WTC11 (cell line): ENCODE data around the gene TLX2. TPM values are rescaled to one million over a fixed set of nuclear protein-coding genes. Genes with fewer than 3 reads are reported as not detected.

Source experiments
- ATAC-seq: fragments of 200-7000 bp; cut with Tn5 transposase; 2 replicates; pipeline ENCODE4 v1.10.0; 2021; ENCODE audit warnings: mild to moderate bottlenecking, moderate library complexity
- CTCF ChIA-PET: fragments of 300-600 bp; sonication (Branson Sonifier 250); formaldehyde crosslinking; loops from one replicate; lab custom pipeline; 2021; ENCODE audit warnings: antibody characterized with exemption; lab: Charles Lee
- POLR2A ChIA-PET: fragments of 350-600 bp; sonication (Branson Sonifier 250); formaldehyde crosslinking; loops from one replicate; lab custom pipeline; 2021; ENCODE audit warnings: antibody characterized with exemption; lab: Charles Lee
- DNase-seq: peaks from one replicate; pipeline ENCODE4 v3.0.0; 2021; ENCODE audit warnings: low spot score
- H3K27ac Mint-ChIP-seq: 2 replicates; pipeline ENCODE4 v1.8.0; 2021; ENCODE audit warnings: mixed read lengths
- H3K27me3 Mint-ChIP-seq: 2 replicates; pipeline ENCODE4 v1.8.0; 2021; ENCODE audit warnings: low read depth, mild to moderate bottlenecking, moderate library complexity, mixed read lengths
- H3K36me3 Mint-ChIP-seq: 2 replicates; pipeline ENCODE4 v1.8.0; 2021; ENCODE audit warnings: mixed read lengths
- H3K4me1 Mint-ChIP-seq: 2 replicates; pipeline ENCODE4 v1.8.0; 2022; ENCODE audit warnings: mixed read lengths
- H3K4me3 Mint-ChIP-seq: 2 replicates; pipeline ENCODE4 v1.8.0; 2021; ENCODE audit warnings: mild to moderate bottlenecking, moderate library complexity, mixed read lengths
- H3K9me3 Mint-ChIP-seq: 2 replicates; pipeline ENCODE4 v1.8.0; 2021; ENCODE audit warnings: mixed read lengths
- ATF3 ChIP-seq: sonication (generic); formaldehyde crosslinking; conservative IDR thresholded peaks from 2 replicates; pipeline ENCODE4 v1.8.1; 2022; ENCODE audit warnings: mild to moderate bottlenecking, missing genetic modification reagents
- ATF6 ChIP-seq: sonication (generic); formaldehyde crosslinking; IDR thresholded peaks from 2 replicates; pipeline ENCODE4 v1.8.1; 2023; ENCODE audit warnings: mild to moderate bottlenecking, missing genetic modification reagents
- CREB1 ChIP-seq: sonication (generic); formaldehyde crosslinking; IDR thresholded peaks from 2 replicates; pipeline ENCODE4 v1.8.0; 2023; ENCODE audit warnings: mild to moderate bottlenecking, missing genetic modification reagents
- CTCF ChIP-seq: fragments of 200-600 bp; IDR thresholded peaks from 2 replicates; pipeline ENCODE4 v1.8.0; 2022; ENCODE audit warnings: antibody characterized with exemption
- EMX1 ChIP-seq: fragments of 250-450 bp; sonication (Bioruptor Pico); IDR thresholded peaks from 2 replicates; pipeline ENCODE4 v1.8.0; 2021; ENCODE audit warnings: mild to moderate bottlenecking
- ESRRA ChIP-seq: sonication (generic); formaldehyde crosslinking; IDR thresholded peaks from 2 replicates; pipeline ENCODE4 v1.8.1; 2022; ENCODE audit warnings: mild to moderate bottlenecking, missing genetic modification reagents, borderline replicate concordance
- FOXJ3 ChIP-seq: sonication (generic); formaldehyde crosslinking; IDR thresholded peaks from 2 replicates; pipeline ENCODE4 v1.9.0; 2021; ENCODE audit warnings: missing genetic modification reagents, mild to moderate bottlenecking, borderline replicate concordance
- NFATC4 ChIP-seq: fragments of 250-450 bp; sonication (Bioruptor Pico); IDR thresholded peaks from 2 replicates; pipeline ENCODE4 v1.9.0; 2021; ENCODE audit warnings: mild to moderate bottlenecking
- RELA ChIP-seq: sonication (generic); formaldehyde crosslinking; IDR thresholded peaks from 2 replicates; pipeline ENCODE4 v1.8.1; 2022; ENCODE audit warnings: missing genetic modification reagents, mild to moderate bottlenecking, borderline replicate concordance
- ZBTB43 ChIP-seq: sonication (generic); formaldehyde crosslinking; IDR thresholded peaks from 2 replicates; pipeline ENCODE4 v1.8.1; 2023; ENCODE audit warnings: mild to moderate bottlenecking, missing genetic modification reagents
- ZNF263 ChIP-seq: sonication (generic); formaldehyde crosslinking; IDR thresholded peaks from 2 replicates; pipeline ENCODE4 v1.8.1; 2022; ENCODE audit warnings: low read depth, mild to moderate bottlenecking, moderate library complexity, missing genetic modification reagents
- total RNA-seq: library from RNA; stranded (reverse); gene quantifications from 3 replicates; pipeline ENCODE4 v1.2.3, GENCODE V29; 2021
- TF ChIP-seq, protein P1 (sequence below): fragments of 250-450 bp; sonication (Bioruptor Pico); IDR thresholded peaks from 2 replicates; pipeline ENCODE4 v1.9.0; 2021; ENCODE audit warnings: mild to moderate bottlenecking, borderline replicate concordance
- TF ChIP-seq, protein P2 (sequence below): fragments of 250-450 bp; sonication (Bioruptor Pico); IDR thresholded peaks from 2 replicates; pipeline ENCODE4 v1.9.0; 2021; ENCODE audit warnings: mild to moderate bottlenecking
- TF ChIP-seq, protein P3 (sequence below): sonication (generic); formaldehyde crosslinking; IDR thresholded peaks from 2 replicates; pipeline ENCODE4 v1.8.0; 2022; ENCODE audit warnings: mild to moderate bottlenecking, missing genetic modification reagents
- TF ChIP-seq, protein P4 (sequence below): sonication (generic); formaldehyde crosslinking; IDR thresholded peaks from 2 replicates; pipeline ENCODE4 v1.8.0; 2022; ENCODE audit warnings: mild to moderate bottlenecking, missing genetic modification reagents

TLX2 gene
- total RNA-seq, 1 experiment from 2014 or later = 0.26 TPM

- no peak for TF ChIP-seq CTCF
- TF ChIP-seq FOXJ3 (CRISPR knock-in tag) = no peak
- TF ChIP-seq, protein P1, sequence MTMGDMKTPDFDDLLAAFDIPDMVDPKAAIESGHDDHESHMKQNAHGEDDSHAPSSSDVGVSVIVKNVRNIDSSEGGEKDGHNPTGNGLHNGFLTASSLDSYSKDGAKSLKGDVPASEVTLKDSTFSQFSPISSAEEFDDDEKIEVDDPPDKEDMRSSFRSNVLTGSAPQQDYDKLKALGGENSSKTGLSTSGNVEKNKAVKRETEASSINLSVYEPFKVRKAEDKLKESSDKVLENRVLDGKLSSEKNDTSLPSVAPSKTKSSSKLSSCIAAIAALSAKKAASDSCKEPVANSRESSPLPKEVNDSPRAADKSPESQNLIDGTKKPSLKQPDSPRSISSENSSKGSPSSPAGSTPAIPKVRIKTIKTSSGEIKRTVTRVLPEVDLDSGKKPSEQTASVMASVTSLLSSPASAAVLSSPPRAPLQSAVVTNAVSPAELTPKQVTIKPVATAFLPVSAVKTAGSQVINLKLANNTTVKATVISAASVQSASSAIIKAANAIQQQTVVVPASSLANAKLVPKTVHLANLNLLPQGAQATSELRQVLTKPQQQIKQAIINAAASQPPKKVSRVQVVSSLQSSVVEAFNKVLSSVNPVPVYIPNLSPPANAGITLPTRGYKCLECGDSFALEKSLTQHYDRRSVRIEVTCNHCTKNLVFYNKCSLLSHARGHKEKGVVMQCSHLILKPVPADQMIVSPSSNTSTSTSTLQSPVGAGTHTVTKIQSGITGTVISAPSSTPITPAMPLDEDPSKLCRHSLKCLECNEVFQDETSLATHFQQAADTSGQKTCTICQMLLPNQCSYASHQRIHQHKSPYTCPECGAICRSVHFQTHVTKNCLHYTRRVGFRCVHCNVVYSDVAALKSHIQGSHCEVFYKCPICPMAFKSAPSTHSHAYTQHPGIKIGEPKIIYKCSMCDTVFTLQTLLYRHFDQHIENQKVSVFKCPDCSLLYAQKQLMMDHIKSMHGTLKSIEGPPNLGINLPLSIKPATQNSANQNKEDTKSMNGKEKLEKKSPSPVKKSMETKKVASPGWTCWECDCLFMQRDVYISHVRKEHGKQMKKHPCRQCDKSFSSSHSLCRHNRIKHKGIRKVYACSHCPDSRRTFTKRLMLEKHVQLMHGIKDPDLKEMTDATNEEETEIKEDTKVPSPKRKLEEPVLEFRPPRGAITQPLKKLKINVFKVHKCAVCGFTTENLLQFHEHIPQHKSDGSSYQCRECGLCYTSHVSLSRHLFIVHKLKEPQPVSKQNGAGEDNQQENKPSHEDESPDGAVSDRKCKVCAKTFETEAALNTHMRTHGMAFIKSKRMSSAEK = no peak
- no peak for TF ChIP-seq ATF6
- TF ChIP-seq ESRRA (CRISPR knock-in tag) = no peak
- no peak for TF ChIP-seq ZBTB43 (CRISPR knock-in tag)
- no peak for TF ChIP-seq RELA (CRISPR knock-in tag)
- TF ChIP-seq EMX1 (CRISPR knock-in tag) = no peak
- no peak for TF ChIP-seq ATF3
- TF ChIP-seq, protein P2, sequence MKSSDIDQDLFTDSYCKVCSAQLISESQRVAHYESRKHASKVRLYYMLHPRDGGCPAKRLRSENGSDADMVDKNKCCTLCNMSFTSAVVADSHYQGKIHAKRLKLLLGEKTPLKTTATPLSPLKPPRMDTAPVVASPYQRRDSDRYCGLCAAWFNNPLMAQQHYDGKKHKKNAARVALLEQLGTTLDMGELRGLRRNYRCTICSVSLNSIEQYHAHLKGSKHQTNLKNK (CRISPR knock-in tag) = no peak
- TF ChIP-seq NFATC4 (CRISPR knock-in tag) = no peak
- TF ChIP-seq, protein P3, sequence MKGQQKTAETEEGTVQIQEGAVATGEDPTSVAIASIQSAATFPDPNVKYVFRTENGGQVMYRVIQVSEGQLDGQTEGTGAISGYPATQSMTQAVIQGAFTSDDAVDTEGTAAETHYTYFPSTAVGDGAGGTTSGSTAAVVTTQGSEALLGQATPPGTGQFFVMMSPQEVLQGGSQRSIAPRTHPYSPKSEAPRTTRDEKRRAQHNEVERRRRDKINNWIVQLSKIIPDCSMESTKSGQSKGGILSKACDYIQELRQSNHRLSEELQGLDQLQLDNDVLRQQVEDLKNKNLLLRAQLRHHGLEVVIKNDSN (CRISPR knock-in tag) = no peak
- no peak for TF ChIP-seq CREB1 (CRISPR knock-in tag)
- no peak for TF ChIP-seq ZNF263 (CRISPR knock-in tag)
- TF ChIP-seq, protein P4, sequence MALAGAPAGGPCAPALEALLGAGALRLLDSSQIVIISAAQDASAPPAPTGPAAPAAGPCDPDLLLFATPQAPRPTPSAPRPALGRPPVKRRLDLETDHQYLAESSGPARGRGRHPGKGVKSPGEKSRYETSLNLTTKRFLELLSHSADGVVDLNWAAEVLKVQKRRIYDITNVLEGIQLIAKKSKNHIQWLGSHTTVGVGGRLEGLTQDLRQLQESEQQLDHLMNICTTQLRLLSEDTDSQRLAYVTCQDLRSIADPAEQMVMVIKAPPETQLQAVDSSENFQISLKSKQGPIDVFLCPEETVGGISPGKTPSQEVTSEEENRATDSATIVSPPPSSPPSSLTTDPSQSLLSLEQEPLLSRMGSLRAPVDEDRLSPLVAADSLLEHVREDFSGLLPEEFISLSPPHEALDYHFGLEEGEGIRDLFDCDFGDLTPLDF = no peak
- TF ChIP-seq, all 79 proteins: peak for 0
- ChIA-PET POLR2A (interaction anchor here (1.0 to 1.4 kb wide), 3 partner anchors 8 to 50 kb away, joined by 3 to 8 read pairs (median 3); partner anchors contain the start of gene WBP1), CTCF (interaction anchor here (1.0 to 3.0 kb wide), 6 partner anchors 8 to 79 kb away, joined by 3 to 13 read pairs (median 5); partner anchors contain the start of genes CCDC142, TTC31 and WBP1)
- DNase-seq = peak; percentile 45
- H3K27ac Mint-ChIP-seq = peak overlapping the region; percentile 87
- H3K9me3 Mint-ChIP-seq = no peaks in the 10 kb centered on the region
- H3K4me3 Mint-ChIP-seq = peak overlapping the region; percentile 99
- H3K27me3 Mint-ChIP-seq = peaks cover 92% of the 10 kb centered on the region
- peak; percentile 38 for ATAC-seq
- peaks cover 22% of the 10 kb centered on the region for H3K36me3 Mint-ChIP-seq
- peaks cover 28% of the 10 kb centered on the region for H3K4me1 Mint-ChIP-seq
Observed at GRCh38 chr2:74507926-74508520, 6.2 kb upstream of the TLX2 start.
